GM12874 (cell line): ENCODE data around the gene SLC22A16.

Experiments
- CTCF ChIP-seq: IDR thresholded peaks from 2 replicates; pipeline ENCODE4 v1.5.1; 2011; ENCODE audit warnings: low read depth, mild to moderate bottlenecking, control low read depth, low read length, moderate library complexity; ENCODE audit not compliant: insufficient read depth

SLC22A16 gene

GRCh38 chr6:110520209-110520965 lies 44.0 kb upstream of the SLC22A16 start:
- TF ChIP-seq CTCF = no peak

GRCh38 chr6:110517601-110518281 lies 41.3 kb upstream of the SLC22A16 start:
- TF ChIP-seq CTCF = no peak

- no peak for TF ChIP-seq CTCF
Measured at GRCh38 chr6:110517034-110517433, 40.6 kb upstream of the SLC22A16 start.

GRCh38 chr6:110514818-110515217 lies 38.4 kb upstream of the SLC22A16 start:
- TF ChIP-seq CTCF = no peak

GRCh38 chr6:110512991-110513390 lies 36.6 kb upstream of the SLC22A16 start:
- TF ChIP-seq CTCF = no peak

GRCh38 chr6:110511401-110511800 lies 35.0 kb upstream of the SLC22A16 start:
- TF ChIP-seq CTCF = no peak

- no peak for TF ChIP-seq CTCF
Measured at GRCh38 chr6:110509617-110510241, 33.3 kb upstream of the SLC22A16 start.
